ENCODE results near the gene TMEM120B.

DNA sequence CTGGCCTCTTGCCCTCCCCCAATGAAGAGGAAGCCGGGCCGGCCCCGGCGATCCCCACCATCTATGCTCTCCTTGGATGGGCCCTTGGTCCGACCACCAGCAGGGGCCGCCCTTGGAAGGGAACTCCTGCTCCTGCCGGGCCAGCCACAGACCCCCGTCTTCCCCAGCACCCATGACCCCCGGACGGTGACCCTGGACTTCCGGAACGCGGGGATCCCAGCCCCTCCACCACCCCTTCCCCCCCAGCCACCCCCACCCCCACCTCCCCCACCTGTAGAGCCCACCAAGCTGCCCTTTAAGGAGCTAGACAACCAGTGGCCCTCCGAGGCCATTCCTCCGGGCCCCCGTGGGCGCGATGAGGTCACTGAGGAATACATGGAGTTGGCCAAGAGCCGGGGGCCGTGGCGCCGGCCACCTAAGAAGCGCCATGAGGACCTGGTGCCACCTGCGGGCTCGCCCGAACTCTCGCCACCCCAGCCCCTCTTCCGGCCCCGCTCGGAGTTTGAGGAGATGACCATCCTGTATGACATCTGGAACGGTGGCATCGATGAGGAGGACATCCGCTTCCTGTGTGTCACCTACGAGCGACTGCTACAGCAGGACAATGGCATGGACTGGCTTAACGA lies 110.7 kb downstream of the TMEM120B start:
- no peak for TF ChIP-seq POLR2A (IDR thresholded peaks at IDR 0.05)
- no peak for TF ChIP-seq CTCF (IDR thresholded peaks at IDR 0.05)
- no peak for TF ChIP-seq POLR2AphosphoS5 (IDR thresholded peaks at IDR 0.05)

Data from breast epithelium (tissue), 3 donors.